PFSK-1 (cell line): ENCODE data around the gene CBR3.

ENCODE experiments used
- FOXP2 ChIP-seq: optimal IDR thresholded peaks from 2 replicates; pipeline ENCODE3; 2011; ENCODE audit warnings: borderline replicate concordance, control low read depth, inconsistent platforms; ENCODE audit not compliant: insufficient read depth; ENCODE audit errors: extremely low read length, extremely low read depth
- POLR2AphosphoS5 ChIP-seq: IDR thresholded peaks from 2 replicates; pipeline ENCODE4 v1.6.1; 2012; ENCODE audit warnings: low read depth, mild to moderate bottlenecking, control low read depth, low read length, moderate library complexity
- REST ChIP-seq, 2 experiments: IDR thresholded peaks; 2 replicates each; pipeline versions ENCODE4 v1.6.1 to v1.8.0; 2011 to 2012; ENCODE audit warnings: low read depth in 2 of 2, low read length in 2 of 2, control low read depth in 1 of 2, inconsistent platforms in 1 of 2, mild to moderate bottlenecking in 1 of 2, moderate library complexity in 1 of 2; ENCODE audit not compliant: insufficient read depth in 1 of 2
- SIN3A ChIP-seq: IDR thresholded peaks from 2 replicates; pipeline ENCODE4 v1.6.1; 2012; ENCODE audit warnings: mild to moderate bottlenecking, low read length, moderate library complexity, borderline replicate concordance; ENCODE audit not compliant: insufficient read depth
- TAF1 ChIP-seq: IDR thresholded peaks from 2 replicates; pipeline ENCODE4 v1.6.1; 2012; ENCODE audit warnings: low read length, control low read depth, borderline replicate concordance; ENCODE audit not compliant: insufficient read depth

The CBR3 gene

GRCh38 chr21:36169470-36170128, 34.7 kb downstream of the CBR3 start:
- TF ChIP-seq SIN3A = no peak
- TF ChIP-seq FOXP2 = no peak
- TF ChIP-seq TAF1 = no peak
- no peak for TF ChIP-seq REST (IDR thresholded peaks at IDR 0.05; ENCODE audit: insufficient read depth in 1 of 2, low read depth in 2 of 2, low read length in 2 of 2)
- no peak for TF ChIP-seq POLR2AphosphoS5

GRCh38 chr21:36170823-36171222, 35.9 kb downstream of the CBR3 start:
- TF ChIP-seq POLR2AphosphoS5 = no peak
- no peak for TF ChIP-seq REST (IDR thresholded peaks at IDR 0.05; ENCODE audit: insufficient read depth in 1 of 2, low read depth in 2 of 2, low read length in 2 of 2)
- no peak for TF ChIP-seq TAF1
- no peak for TF ChIP-seq FOXP2
- no peak for TF ChIP-seq SIN3A

GRCh38 chr21:36171336-36171735, 36.5 kb downstream of the CBR3 start:
- TF ChIP-seq FOXP2 = no peak
- no peak for TF ChIP-seq TAF1
- no peak for TF ChIP-seq SIN3A
- TF ChIP-seq POLR2AphosphoS5 = no peak

GRCh38 chr21:36171741-36172331, 37.0 kb downstream of the CBR3 start:
- TF ChIP-seq POLR2AphosphoS5 (no peak), FOXP2 (no peak), TAF1 (no peak), REST (IDR thresholded peaks at IDR 0.05; ENCODE audit: insufficient read depth in 1 of 2, low read depth in 2 of 2, low read length in 2 of 2) (no peak), SIN3A (no peak)

GRCh38 chr21:36174780-36175179, 39.9 kb downstream of the CBR3 start:
- TF ChIP-seq FOXP2 (no peak), TAF1 (no peak), REST (IDR thresholded peaks at IDR 0.05; ENCODE audit: insufficient read depth in 1 of 2, low read depth in 2 of 2, low read length in 2 of 2) (no peak), POLR2AphosphoS5 (no peak), SIN3A (no peak)
